ENCODE results near the gene ZC3HAV1L.

- TF ChIP-seq POLR2A (IDR thresholded peaks at IDR 0.05; ENCODE audit: borderline replicate concordance, extremely low read depth, insufficient read depth, insufficient read length): no peak
- TF ChIP-seq REST (IDR thresholded peaks at IDR 0.05; ENCODE audit: low read depth): no peak
- no peak for TF ChIP-seq CEBPB (IDR thresholded peaks at IDR 0.05; ENCODE audit: low read depth)
- TF ChIP-seq FOSL1 (IDR thresholded peaks at IDR 0.05; ENCODE audit: low read depth): no peak
- no peak for TF ChIP-seq ZBTB33 (IDR thresholded peaks at IDR 0.05; ENCODE audit: extremely low read depth, insufficient replicate concordance, low read length)
- no peak for TF ChIP-seq CTCF (IDR thresholded peaks at IDR 0.05 in 2 of 3, conservative IDR thresholded peaks at IDR 0.05 in 1 of 3; ENCODE audit: borderline replicate concordance in 1 of 3, insufficient read depth in 1 of 3, low read depth in 2 of 3, low read length in 2 of 3)
- no peak for TF ChIP-seq SRF (IDR thresholded peaks at IDR 0.05; ENCODE audit: low read depth)
- no peak for TF ChIP-seq POLR2AphosphoS5 (IDR thresholded peaks at IDR 0.05; ENCODE audit: low read depth, low read length)
- no peak for TF ChIP-seq EZH2phosphoT487 (IDR thresholded peaks at IDR 0.05; ENCODE audit: borderline replicate concordance)
- no peak for TF ChIP-seq EZH2 (IDR thresholded peaks at IDR 0.05)
Measured at GRCh38 chr7:139072796-139073195, 37.0 kb upstream of the ZC3HAV1L start.
